Tongue (tissue), 2 donors: ENCODE results near the gene ACAP1. TPM values are rescaled to one million over a fixed set of nuclear protein-coding genes. Genes with fewer than 3 reads are reported as not detected.
A peak's percentile ranks its signal among the peaks of the same experiment; 100 is the strongest.

Experiments
- DNase-seq: peaks from one replicate; pipeline ENCODE4 v3.0.0-alpha.2; 2015
- total RNA-seq: library from RNA; depleted of rRNA; stranded (reverse); fragments of >200 nt; gene quantifications from one replicate; pipeline ENCODE4 v1.2.3, GENCODE V29; 2014

ACAP1 gene, protein sequence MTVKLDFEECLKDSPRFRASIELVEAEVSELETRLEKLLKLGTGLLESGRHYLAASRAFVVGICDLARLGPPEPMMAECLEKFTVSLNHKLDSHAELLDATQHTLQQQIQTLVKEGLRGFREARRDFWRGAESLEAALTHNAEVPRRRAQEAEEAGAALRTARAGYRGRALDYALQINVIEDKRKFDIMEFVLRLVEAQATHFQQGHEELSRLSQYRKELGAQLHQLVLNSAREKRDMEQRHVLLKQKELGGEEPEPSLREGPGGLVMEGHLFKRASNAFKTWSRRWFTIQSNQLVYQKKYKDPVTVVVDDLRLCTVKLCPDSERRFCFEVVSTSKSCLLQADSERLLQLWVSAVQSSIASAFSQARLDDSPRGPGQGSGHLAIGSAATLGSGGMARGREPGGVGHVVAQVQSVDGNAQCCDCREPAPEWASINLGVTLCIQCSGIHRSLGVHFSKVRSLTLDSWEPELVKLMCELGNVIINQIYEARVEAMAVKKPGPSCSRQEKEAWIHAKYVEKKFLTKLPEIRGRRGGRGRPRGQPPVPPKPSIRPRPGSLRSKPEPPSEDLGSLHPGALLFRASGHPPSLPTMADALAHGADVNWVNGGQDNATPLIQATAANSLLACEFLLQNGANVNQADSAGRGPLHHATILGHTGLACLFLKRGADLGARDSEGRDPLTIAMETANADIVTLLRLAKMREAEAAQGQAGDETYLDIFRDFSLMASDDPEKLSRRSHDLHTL
- 1.7 TPM for total RNA-seq

DNA sequence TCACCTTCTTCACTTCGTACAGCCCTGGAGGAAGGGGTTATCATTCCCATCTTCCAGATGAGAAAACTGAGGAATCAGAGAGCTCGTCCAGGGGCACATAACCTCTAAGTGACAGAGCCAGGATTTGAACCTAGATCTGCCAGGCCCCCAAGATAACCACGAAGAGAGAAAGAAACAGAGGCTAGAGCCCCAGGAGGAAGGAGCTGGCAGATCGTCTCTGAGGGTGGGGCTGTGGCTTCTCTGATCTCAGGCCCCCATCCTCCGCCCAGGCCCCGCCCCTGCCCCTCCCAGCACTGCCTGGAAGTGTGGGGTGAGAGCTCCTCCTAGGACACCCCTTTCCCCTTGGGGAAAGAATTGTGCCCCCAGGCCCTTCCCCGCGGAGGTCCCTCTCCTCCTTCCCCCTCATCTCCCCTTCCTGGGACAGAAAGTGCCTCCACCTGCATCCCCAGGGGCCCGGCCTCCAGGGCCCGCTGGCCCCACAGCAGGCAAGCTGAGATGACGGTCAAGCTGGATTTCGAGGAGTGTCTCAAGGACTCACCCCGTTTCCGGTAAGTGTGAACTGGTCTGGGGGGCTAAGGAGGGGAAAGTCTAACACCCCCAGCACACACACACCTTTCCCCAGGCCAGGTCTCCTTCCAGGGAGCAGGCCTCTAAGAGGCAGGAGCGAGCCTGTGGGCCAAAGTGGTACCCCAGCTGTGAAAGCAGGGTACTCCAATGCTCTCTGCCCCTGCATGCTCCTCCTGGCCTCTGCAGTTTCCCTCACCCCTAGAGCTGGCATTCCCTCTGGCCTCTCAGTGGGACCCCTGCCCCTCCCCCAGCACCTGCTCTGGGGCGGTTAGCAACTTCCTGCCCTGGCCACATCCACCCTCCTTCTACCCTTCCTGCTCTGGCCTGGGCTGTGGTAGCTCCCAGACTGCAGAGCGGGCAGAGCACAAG, at the start of gene ACAP1:
TSS of gene ACAP1 (plus strand) at position 290 of the 936 bp plus-strand sequence. CDS start at position 496, 206 bp downstream.
- DNase-seq, result no peak

- DNase-seq, result no peak
These were observed 46.9 kb upstream of the ACAP1 start for GRCh38 chr17:7289256-7290032.

DNA sequence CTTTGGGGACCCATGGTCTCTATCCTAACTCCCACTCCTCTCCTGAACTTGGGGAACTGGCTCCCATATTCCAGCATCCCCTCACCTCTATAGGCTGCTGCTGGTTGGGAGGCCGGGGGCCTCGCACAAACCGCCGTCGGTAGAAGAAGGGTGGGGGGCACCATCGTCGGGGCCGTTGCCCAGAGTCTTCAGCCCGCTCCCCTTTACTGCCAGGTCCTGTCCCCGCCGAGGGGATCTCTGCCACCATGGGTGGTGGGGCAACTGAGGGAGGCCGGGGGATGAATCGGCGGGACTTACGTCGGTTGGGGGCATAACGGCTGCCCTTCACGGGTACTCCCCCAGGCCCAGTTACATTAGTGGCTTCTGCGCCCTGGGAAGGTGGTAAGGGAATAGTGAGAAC, 46.2 kb upstream of the ACAP1 start:
- no peak for DNase-seq

DNA sequence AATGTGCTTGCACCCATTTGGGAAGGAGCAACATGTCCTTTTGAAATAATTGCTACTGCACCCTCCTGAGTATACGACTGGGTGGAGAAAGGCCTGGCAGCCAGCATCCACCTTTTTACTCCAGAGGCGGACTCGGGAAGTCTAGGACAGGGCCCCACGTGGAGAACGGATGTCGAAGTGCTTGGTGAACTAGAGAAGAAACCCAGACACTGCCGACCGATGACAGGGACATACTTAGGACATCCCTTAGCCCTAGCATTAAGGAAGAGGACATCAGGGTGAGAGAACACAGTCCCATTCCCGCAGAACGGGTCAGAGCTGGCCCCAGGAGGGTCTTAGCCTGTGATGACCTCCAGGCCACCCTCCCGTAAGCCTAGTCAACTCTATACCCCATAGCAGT, 45.6 kb upstream of the ACAP1 start:
- no peak for DNase-seq

GRCh38 chr17:7292194-7292593, 44.1 kb upstream of the ACAP1 start:
- no peak for DNase-seq

DNA sequence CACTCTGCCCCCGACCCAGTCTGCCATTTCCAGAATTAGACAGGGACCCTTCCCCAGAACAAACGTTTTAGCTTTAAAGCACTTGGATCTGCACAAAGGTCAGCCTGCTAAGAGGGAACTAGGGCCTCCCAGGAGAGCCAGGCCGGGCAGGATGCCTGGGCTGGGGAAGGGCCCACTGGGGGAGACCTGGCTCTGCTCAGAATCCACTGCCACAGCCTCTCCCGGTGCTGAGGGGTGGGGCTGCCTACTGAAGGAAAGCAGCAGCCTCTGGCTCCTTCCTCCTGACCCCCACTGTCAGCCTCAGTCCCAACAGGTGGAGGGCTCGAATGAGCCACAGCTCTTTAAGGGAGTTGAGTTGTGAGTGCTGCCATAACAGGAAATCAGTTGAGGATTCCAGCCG, 43.6 kb upstream of the ACAP1 start:
- peak; percentile 27 for DNase-seq

DNA sequence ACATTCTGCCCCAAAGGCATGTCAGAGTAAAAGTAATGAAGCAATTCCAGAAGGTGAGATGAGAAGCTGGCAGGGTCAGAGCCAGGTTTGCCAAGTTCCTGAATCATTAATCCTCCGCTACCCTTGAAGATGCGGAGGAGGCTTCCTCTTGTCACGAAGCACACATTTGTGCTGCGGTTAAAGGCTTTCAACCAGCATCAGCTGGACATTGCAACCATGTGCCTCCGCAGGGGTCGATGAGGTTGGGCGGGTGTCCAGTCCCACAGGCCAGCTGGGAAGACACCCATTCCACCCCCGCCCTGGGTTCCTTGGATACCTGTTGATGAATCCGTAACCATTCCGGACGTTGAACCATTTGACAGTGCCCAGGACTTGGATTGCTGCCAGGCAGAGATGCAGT, 43.2 kb upstream of the ACAP1 start:
- no peak for DNase-seq

DNA sequence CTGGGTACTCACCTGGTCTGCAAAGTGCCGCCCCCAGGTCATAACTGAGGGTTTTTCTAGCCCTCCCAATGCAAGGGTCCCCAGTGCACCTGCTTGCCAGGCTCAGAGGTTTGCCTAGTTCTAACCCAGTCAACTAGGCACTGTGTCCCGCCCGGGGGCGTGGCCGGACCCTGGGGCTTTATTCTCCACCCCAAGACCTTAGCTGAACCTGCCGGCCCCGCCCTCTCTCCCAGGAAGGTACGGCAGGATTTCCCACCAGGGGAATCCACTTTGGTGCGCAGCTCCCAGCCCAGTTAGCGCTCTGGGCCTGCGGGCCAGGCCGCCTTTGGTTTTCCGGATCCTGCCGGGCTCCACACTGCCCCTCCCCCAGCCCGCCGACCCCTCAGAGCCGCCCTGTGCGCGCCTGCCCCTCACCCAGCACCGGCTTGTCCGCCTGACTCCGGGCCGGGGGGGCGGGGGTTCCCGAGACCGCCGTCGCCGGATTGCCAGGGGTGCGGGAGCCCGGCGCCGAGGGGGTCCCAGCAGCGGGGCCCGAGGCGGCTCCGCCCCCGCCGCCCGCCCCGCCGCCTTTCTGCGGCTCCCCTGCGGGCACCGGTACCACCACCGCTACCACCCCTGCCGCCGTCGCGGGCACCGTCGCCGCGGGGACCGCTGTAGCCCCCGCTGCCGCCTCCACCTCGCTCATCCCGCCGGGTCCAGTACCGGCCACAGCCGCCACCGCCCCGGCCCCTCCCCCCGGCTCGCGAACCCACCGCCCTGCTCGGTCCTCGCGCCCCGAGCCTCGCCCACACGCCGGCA, 42.3 kb upstream of the ACAP1 start:
- DNase-seq, result no peak

DNA sequence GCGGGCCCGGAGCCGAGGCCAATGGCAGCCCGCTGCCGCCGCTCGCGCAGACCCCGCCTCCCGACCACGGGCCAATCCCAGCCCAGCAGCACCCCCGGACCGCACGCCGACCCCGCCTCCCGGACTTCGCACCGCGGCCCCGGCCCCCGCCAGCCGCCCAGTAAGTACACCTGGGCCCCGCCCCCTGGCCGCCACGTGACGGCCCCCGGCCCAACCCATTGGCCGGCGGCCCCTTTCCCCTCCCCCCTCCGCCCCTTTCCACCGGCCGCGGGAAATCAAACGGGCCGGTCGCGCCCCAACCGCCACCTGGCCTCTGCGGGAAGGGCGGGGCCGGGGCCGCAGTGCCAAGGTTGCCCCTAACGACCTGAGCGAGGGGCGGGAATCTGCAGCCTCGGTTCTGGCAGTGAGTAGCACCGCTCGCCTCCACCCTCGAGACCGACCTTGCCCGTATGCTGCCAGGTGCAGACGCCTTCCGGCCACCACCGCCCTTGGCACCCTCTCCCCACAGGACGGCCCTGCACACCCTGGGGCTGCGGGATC, 41.6 kb upstream of the ACAP1 start, which contains the start of gene YBX2:
TSS of gene YBX2 (minus strand) at position 26 of the 540 bp plus-strand sequence. CDS start 139 bp downstream, outside the sequence.
- DNase-seq, result peak; percentile 67

DNA sequence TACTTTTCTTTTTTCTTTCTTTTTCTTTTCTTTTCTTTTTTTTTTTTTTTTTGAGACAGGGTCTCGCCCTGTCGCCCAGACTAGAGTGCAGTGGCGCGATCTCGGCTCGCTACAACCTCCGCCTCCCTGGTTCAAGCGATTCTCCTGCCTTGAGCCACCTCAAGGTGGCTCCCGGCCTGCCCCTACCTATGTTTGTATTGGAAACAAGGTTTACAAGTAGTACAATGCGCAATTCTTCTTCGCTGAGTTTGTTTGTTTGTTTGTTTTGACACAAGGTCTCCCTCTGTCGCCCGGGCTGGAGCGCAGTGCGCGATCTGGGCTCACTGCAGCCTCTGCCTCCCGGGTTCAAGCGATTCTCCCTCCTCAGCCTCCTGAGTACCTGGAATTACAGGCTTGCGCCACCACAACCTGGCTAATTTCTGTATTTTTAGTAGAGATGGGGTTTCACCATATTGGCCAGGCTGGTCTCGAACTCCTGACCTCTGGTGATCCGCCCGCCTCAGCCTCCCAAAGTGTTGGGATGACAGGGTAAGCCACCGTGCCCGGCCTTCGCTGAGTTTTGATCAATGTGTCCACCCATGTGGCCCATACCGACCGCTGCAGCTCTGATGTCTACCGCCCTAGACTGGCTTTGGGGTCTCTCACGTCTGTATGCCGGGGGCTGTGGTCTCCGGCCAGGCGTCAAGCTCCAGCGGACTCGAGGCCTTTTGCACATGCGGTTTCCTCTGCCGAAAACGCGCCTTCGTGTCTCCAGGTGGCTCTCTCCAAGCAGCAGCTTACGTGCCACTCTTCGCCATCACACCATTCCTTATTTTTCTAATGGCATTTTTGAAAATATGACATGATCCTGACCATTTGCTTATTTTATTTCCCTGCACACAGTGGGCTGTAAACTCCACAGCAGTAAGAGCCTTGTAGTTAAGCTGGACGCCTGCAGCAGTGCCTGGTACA, 40.8 kb upstream of the ACAP1 start:
- DNase-seq, result no peak

DNA sequence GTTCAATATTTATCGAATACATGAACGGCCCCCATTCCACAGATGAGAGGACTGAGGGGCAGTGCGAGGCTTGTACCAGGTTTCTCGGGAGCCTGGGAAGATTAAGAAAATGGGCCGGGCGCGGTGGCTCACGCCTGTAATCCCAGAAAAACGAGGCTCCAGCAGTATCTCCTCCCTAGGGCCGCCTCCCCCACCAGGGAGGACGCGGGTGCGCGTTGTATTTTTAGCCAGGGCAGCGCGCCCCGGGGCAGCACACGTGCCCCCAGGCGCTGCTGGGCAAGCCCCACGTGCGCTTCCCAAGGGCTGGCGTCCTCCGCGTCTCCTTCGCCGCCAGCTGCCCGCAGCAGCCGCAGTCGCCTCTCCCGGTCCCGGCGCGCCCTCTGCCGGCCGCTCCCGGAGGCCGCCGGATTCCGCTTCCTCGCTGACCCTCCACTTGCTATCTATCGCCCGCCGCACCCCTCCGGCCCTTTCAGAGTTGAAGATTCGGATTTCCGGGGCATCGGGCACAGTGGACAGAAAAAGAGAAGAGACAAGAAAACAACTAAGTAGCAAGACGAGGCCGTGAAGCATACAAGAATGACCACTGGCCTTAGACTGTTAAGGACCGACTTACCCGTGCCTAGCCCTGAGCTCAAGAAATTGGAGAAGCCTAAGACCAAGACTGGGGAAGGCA, 40.0 kb upstream of the ACAP1 start:
- peak; percentile 90 for DNase-seq

- DNase-seq, result no peak
These were observed 32.1 kb upstream of the ACAP1 start for GRCh38 chr17:7304179-7304578.

GRCh38 chr17:7306911-7307685, 29.2 kb upstream of the ACAP1 start, which contains the start of gene EIF5A:
Gene EIF5A, plus strand, starts transcription at chr17:7307628. Its CDS starts 2,008 bp downstream, at chr17:7309636.
- peak; percentile 100 for DNase-seq

- DNase-seq, result peak; percentile 36
These were observed 28.4 kb upstream of the ACAP1 start for GRCh38 chr17:7307686-7308624.

DNA sequence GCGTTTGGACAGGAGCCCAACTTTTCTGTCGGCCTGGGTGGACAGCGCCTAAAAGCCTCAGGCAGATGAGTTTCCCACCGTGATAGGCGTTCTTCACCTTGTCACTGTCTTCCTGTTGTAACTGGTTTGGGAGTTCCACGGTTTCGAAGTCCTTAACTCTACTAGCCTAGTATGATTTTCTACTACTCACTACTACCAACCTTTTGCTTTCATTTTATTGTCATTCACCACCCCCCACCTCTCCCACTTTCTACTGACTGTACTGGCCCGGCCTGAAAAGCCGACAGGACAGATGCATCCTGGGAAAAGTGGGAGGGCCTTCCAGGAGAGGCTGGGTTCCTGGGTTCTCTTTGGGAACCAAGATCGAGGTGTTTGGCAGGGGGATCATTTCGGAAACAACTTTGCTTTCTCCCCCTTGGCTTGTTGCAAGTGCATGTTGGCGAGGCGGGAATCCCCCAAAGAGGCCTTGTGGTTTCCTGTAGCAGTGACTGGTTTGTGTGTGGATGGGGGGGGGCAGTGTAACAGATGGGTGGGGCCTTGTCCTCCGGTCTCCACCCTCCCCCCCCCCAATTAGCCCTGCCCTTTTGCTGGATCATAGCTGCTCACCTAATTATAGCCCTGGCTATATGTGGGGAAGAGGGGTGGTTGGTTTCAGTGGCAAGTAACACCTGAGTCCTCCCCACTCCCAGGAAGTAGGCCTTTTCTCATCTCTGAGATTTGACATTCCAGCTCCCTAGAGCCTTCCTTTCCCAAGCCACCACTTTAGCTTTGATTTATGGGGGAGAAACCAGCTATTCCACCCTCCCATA, 27.5 kb upstream of the ACAP1 start:
- DNase-seq, result peak; percentile 86
